HCT116 (cell line): ENCODE measurements around the gene SORL1. TPM values are rescaled to one million over a fixed set of nuclear protein-coding genes. Genes with fewer than 3 reads are reported as not detected.

Experiments
- ATAC-seq: fragments of 200-7000 bp; cut with Tn5 transposase; 2 replicates; pipeline ENCODE4 v1.9.1; 2020; ENCODE audit warnings: mild to moderate bottlenecking, moderate library complexity
- BruUV-seq: library from RNA; stranded (reverse); fragments of 400-500 nt; replicated peaks from 2 replicates; lab custom pipeline; 2021; lab: Mats Ljungman, UMichigan
- CTCF ChIA-PET: fragments of 300-600 bp; sonication (Branson Sonifier 250); formaldehyde crosslinking; loops from one replicate; lab custom pipeline; 2021; ENCODE audit warnings: antibody characterized with exemption; lab: Charles Lee
- POLR2A ChIA-PET: fragments of 300-600, 350-600 bp; sonication (Branson Sonifier 250); formaldehyde crosslinking; loops from one replicate; lab custom pipeline; 2021; ENCODE audit warnings: antibody characterized with exemption; lab: Charles Lee
- RAD21 ChIA-PET, 2 experiments: fragments of 300-600 bp; sonication (Branson Sonifier 250); formaldehyde crosslinking; loops; one replicate each; lab custom pipeline; 2023; ENCODE audit warnings: low total read pairs in 2 of 2; ENCODE audit not compliant: uncharacterized antibody in 2 of 2, unreplicated experiment in 2 of 2, low non-redundant PET in 1 of 2; lab: Charles Lee
- DNase-seq: peaks from one replicate; pipeline ENCODE4 v3.0.0-alpha.2; 2010; ENCODE audit warnings: low read depth, low spot score
- H2AFZ ChIP-seq: fragments of 200-600 bp; shearing (Covaris generic), sonication (generic); 2 replicates; pipeline ENCODE4 v1.6.1; 2017; ENCODE audit warnings: low read depth, mixed run types, mixed read lengths, antibody characterized with exemption, low read length; ENCODE audit not compliant: poor library complexity, severe bottlenecking
- H3K27ac ChIP-seq: 2 replicates; pipeline ENCODE4 v1.5.1; 2012; ENCODE audit warnings: low read depth, low read length
- H3K27me3 ChIP-seq: fragments of 200-600 bp; sonication (generic); 2 replicates; pipeline ENCODE4 v1.6.1; 2016; ENCODE audit warnings: mixed run types, low read length, mixed read lengths; ENCODE audit not compliant: insufficient read depth
- H3K36me3 ChIP-seq, 2 experiments: fragments of 200-500 bp in 1 of 2; fragments of 200-600 bp in 1 of 2; sonication (Bioruptor generic) in 1 of 2; sonication (generic) in 1 of 2; 2 replicates each; pipeline versions ENCODE4 v1.5.1 to v1.6.1; 2014 to 2016; ENCODE audit warnings: low read length in 2 of 2, inconsistent platforms in 1 of 2, mixed read lengths in 1 of 2, mixed run types in 1 of 2; ENCODE audit not compliant: insufficient read depth in 2 of 2, control insufficient read depth in 1 of 2
- H3K4me1 ChIP-seq, 2 experiments: fragments of 200-600 bp in 1 of 2; sonication (generic) in 1 of 2; 2 replicates each; pipeline versions ENCODE4 v1.5.1 to v1.6.1; 2012 to 2017; ENCODE audit warnings: low read length in 2 of 2, inconsistent platforms in 1 of 2, mild to moderate bottlenecking in 1 of 2, mixed read lengths in 1 of 2, mixed run types in 1 of 2, moderate library complexity in 1 of 2; ENCODE audit not compliant: insufficient read depth in 2 of 2, control insufficient read depth in 1 of 2
- H3K4me2 ChIP-seq: fragments of 200-600 bp; sonication (generic); 2 replicates; pipeline ENCODE4 v1.6.1; 2017; ENCODE audit warnings: mixed run types, low read length, mixed read lengths
- H3K4me3 ChIP-seq, 2 experiments: fragments of 200-600 bp in 1 of 2; sonication (generic) in 1 of 2; replicated peaks in 1 of 2; 2 replicates each; pipeline ENCODE4 v1.5.1; 2011 to 2016; ENCODE audit warnings: low read length in 2 of 2, control low read depth in 1 of 2, low read depth in 1 of 2, mild to moderate bottlenecking in 1 of 2, mixed read lengths in 1 of 2, mixed run types in 1 of 2
- H3K79me2 ChIP-seq: fragments of 200-600 bp; sonication (generic); 2 replicates; pipeline ENCODE4 v1.6.1; 2017; ENCODE audit warnings: mild to moderate bottlenecking, mixed run types, low read length, moderate library complexity, mixed read lengths; ENCODE audit not compliant: insufficient read depth
- H3K9ac ChIP-seq: fragments of 200-600 bp; sonication (generic); 2 replicates; pipeline ENCODE4 v1.6.1; 2016; ENCODE audit warnings: low read length, mixed read lengths
- H3K9me2 ChIP-seq: fragments of 200-600 bp; sonication (generic), shearing (Covaris generic); 2 replicates; pipeline ENCODE4 v1.6.1; 2017; ENCODE audit warnings: mixed run types, mild to moderate bottlenecking, moderate library complexity; ENCODE audit not compliant: insufficient read depth
- H3K9me3 ChIP-seq, 2 experiments: fragments of 200-500 bp in 1 of 2; fragments of 200-600 bp in 1 of 2; sonication (Bioruptor generic) in 1 of 2; sonication (generic) in 1 of 2; 2 replicates each; pipeline ENCODE4 v1.6.1; 2014 to 2017; ENCODE audit warnings: low read length in 2 of 2, mixed read lengths in 2 of 2, inconsistent platforms in 1 of 2, low read depth in 1 of 2, mild to moderate bottlenecking in 1 of 2, mixed run types in 1 of 2, moderate library complexity in 1 of 2; ENCODE audit not compliant: control insufficient read depth in 1 of 2, insufficient read depth in 1 of 2
- H4K20me1 ChIP-seq: fragments of 200-600 bp; sonication (generic), shearing (Covaris generic); 2 replicates; pipeline ENCODE4 v1.6.1; 2017; ENCODE audit warnings: mixed run types, mild to moderate bottlenecking, moderate library complexity; ENCODE audit not compliant: insufficient read depth
- CEBPB ChIP-seq: IDR thresholded peaks from 2 replicates; pipeline ENCODE4 v1.6.1; 2012; ENCODE audit warnings: low read depth
- EZH2 ChIP-seq: fragments of 200-600 bp; sonication (generic); IDR thresholded peaks from 2 replicates; pipeline ENCODE4 v1.6.1; 2017; ENCODE audit warnings: antibody characterized with exemption, mixed run types
- EZH2phosphoT487 ChIP-seq: fragments of 200-600 bp; IDR thresholded peaks from 2 replicates; pipeline ENCODE4 v1.6.1; 2018; ENCODE audit warnings: antibody characterized with exemption, borderline replicate concordance
- JUND ChIP-seq: IDR thresholded peaks from 2 replicates; pipeline ENCODE4 v1.6.1; 2012
- POLR2A ChIP-seq: IDR thresholded peaks from 2 replicates; pipeline ENCODE4 v1.7.0; 2011; ENCODE audit warnings: borderline replicate concordance; ENCODE audit not compliant: insufficient read depth, insufficient read length; ENCODE audit errors: extremely low read depth
- POLR2AphosphoS5 ChIP-seq: IDR thresholded peaks from 2 replicates; pipeline ENCODE4 v1.6.1; 2011; ENCODE audit warnings: mild to moderate bottlenecking, low read depth, low read length, moderate library complexity
- SIN3A ChIP-seq: IDR thresholded peaks from 2 replicates; pipeline ENCODE4 v1.6.1; 2012; ENCODE audit warnings: low read depth
- SP1 ChIP-seq: IDR thresholded peaks from 2 replicates; pipeline ENCODE4 v1.6.1; 2012; ENCODE audit warnings: low read depth
- TCF7L2 ChIP-seq: IDR thresholded peaks from 2 replicates; pipeline ENCODE4 v1.7.0; 2011; ENCODE audit warnings: borderline replicate concordance, inconsistent platforms; ENCODE audit not compliant: insufficient read depth, insufficient read length; ENCODE audit errors: extremely low read depth
- YY1 ChIP-seq: IDR thresholded peaks from 2 replicates; pipeline ENCODE4 v1.6.1; 2011; ENCODE audit warnings: low read length, low read depth, moderate library complexity, mild to moderate bottlenecking; ENCODE audit not compliant: insufficient replicate concordance; ENCODE audit errors: extremely low read depth
- ZFX ChIP-seq: fragments of 450-650 bp; IDR thresholded peaks from 2 replicates; pipeline ENCODE4 v1.6.1; 2017
- ZNF274 ChIP-seq: fragments of 200-500 bp; sonication (Bioruptor generic); IDR thresholded peaks from 2 replicates; pipeline ENCODE4 v1.6.1; 2014; ENCODE audit warnings: mild to moderate bottlenecking, low read depth, low read length, inconsistent platforms
- intact Hi-C: fragments of 100-400 bp; cut with micrococcal nuclease; formaldehyde crosslinking; loops from 2 replicates; pipeline ENCODE4 v1.10.0; 2022
- total RNA-seq: library from RNA; stranded (reverse); gene quantifications from one replicate; pipeline ENCODE4 v1.2.1, GENCODE V29; 2021; ENCODE audit not compliant: unreplicated experiment
- TF ChIP-seq, protein P1 (sequence below): IDR thresholded peaks from 2 replicates; pipeline ENCODE4 v1.6.1; 2012
- TF ChIP-seq, protein P2 (sequence below), 3 experiments: fragments of 200-600 bp in 1 of 3; sonication (generic) in 1 of 3; IDR thresholded peaks in 2 of 3; conservative IDR thresholded peaks in 1 of 3; 2 replicates each; pipeline ENCODE4 v1.5.1; 2012 to 2017; ENCODE audit warnings: low read depth in 2 of 3, low read length in 2 of 3, antibody characterized with exemption in 1 of 3, borderline replicate concordance in 1 of 3, control low read depth in 1 of 3, mild to moderate bottlenecking in 1 of 3, mixed read lengths in 1 of 3, mixed run types in 1 of 3, moderate library complexity in 1 of 3; ENCODE audit not compliant: insufficient read depth in 1 of 3
- TF ChIP-seq, protein P3 (sequence below): IDR thresholded peaks from 2 replicates; pipeline ENCODE4 v1.6.1; 2012; ENCODE audit warnings: low read depth
- TF ChIP-seq, protein P4 (sequence below): IDR thresholded peaks from 2 replicates; pipeline ENCODE4 v1.6.1; 2012

The SORL1 gene
- total RNA-seq, 1 experiment from 2014 or later = 17.4 TPM

DNA sequence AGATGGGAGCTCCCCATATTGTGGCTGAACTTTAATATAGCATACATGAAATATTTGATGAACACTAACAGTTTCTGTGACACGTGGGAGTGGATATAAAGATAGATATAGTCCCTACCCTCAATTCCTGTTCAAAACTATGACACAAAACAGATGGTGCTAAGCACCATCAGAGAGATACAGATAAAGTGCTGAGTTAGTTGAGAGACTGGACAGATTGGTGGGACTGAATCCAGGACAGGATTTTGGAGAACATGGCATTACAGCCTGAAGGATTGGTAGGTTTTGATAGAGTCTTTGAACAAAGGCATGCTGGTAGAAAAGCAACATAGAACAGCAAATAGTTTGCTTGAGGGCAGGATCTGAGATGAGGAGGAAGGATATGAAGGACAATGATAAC, 215.7 kb downstream of the SORL1 start:
- ChIA-PET POLR2A (no interaction called here), CTCF (no interaction called here)
- no TSS peak for BruUV-seq

More for the DNA sequence above, 215.7 kb downstream of the SORL1 start:
- H2AFZ ChIP-seq = no peak overlapping the region
- H3K36me3 ChIP-seq = no peaks in the 10 kb centered on the region
- no peaks in the 10 kb centered on the region for H4K20me1 ChIP-seq
- no peak for ATAC-seq
- no peak overlapping the region for H3K9ac ChIP-seq
- intact Hi-C loops = no loop called here
- no peaks in the 10 kb centered on the region for H3K27me3 ChIP-seq
- H3K9me2 ChIP-seq = no peaks in the 10 kb centered on the region
- H3K4me1 ChIP-seq = peaks cover 9 to 24% of the 10 kb centered on the region in 2 experiments
- H3K79me2 ChIP-seq = no peaks in the 10 kb centered on the region
- DNase-seq = no peak
- no peak overlapping the region for H3K27ac ChIP-seq
- no peaks in the 10 kb centered on the region for H3K9me3 ChIP-seq
- no peak overlapping the region for H3K4me2 ChIP-seq
- no peak overlapping the region for H3K4me3 ChIP-seq
- RAD21 ChIA-PET = no interaction called here
- TF ChIP-seq, protein P1, sequence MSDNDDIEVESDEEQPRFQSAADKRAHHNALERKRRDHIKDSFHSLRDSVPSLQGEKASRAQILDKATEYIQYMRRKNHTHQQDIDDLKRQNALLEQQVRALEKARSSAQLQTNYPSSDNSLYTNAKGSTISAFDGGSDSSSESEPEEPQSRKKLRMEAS = no peak
- TF ChIP-seq SIN3A (no peak), JUND (no peak), TCF7L2 (no peak), SP1 (no peak), YY1 (no peak), POLR2AphosphoS5 (no peak), CEBPB (no peak), ZFX (no peak), POLR2A (no peak), EZH2 (no peak), EZH2phosphoT487 (no peak), ZNF274 (no peak)
- TF ChIP-seq, protein P2, sequence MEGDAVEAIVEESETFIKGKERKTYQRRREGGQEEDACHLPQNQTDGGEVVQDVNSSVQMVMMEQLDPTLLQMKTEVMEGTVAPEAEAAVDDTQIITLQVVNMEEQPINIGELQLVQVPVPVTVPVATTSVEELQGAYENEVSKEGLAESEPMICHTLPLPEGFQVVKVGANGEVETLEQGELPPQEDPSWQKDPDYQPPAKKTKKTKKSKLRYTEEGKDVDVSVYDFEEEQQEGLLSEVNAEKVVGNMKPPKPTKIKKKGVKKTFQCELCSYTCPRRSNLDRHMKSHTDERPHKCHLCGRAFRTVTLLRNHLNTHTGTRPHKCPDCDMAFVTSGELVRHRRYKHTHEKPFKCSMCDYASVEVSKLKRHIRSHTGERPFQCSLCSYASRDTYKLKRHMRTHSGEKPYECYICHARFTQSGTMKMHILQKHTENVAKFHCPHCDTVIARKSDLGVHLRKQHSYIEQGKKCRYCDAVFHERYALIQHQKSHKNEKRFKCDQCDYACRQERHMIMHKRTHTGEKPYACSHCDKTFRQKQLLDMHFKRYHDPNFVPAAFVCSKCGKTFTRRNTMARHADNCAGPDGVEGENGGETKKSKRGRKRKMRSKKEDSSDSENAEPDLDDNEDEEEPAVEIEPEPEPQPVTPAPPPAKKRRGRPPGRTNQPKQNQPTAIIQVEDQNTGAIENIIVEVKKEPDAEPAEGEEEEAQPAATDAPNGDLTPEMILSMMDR (IDR thresholded peaks at IDR 0.05 in 2 of 3, conservative IDR thresholded peaks at IDR 0.05 in 1 of 3; ENCODE audit: borderline replicate concordance in 1 of 3, insufficient read depth in 1 of 3, low read depth in 2 of 3, low read length in 2 of 3) = no peak
- TF ChIP-seq, protein P3, sequence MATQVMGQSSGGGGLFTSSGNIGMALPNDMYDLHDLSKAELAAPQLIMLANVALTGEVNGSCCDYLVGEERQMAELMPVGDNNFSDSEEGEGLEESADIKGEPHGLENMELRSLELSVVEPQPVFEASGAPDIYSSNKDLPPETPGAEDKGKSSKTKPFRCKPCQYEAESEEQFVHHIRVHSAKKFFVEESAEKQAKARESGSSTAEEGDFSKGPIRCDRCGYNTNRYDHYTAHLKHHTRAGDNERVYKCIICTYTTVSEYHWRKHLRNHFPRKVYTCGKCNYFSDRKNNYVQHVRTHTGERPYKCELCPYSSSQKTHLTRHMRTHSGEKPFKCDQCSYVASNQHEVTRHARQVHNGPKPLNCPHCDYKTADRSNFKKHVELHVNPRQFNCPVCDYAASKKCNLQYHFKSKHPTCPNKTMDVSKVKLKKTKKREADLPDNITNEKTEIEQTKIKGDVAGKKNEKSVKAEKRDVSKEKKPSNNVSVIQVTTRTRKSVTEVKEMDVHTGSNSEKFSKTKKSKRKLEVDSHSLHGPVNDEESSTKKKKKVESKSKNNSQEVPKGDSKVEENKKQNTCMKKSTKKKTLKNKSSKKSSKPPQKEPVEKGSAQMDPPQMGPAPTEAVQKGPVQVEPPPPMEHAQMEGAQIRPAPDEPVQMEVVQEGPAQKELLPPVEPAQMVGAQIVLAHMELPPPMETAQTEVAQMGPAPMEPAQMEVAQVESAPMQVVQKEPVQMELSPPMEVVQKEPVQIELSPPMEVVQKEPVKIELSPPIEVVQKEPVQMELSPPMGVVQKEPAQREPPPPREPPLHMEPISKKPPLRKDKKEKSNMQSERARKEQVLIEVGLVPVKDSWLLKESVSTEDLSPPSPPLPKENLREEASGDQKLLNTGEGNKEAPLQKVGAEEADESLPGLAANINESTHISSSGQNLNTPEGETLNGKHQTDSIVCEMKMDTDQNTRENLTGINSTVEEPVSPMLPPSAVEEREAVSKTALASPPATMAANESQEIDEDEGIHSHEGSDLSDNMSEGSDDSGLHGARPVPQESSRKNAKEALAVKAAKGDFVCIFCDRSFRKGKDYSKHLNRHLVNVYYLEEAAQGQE = no peak
- TF ChIP-seq, protein P4, sequence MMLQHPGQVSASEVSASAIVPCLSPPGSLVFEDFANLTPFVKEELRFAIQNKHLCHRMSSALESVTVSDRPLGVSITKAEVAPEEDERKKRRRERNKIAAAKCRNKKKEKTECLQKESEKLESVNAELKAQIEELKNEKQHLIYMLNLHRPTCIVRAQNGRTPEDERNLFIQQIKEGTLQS = no peak
